NCI-H128 (cell line): ENCODE measurements around the gene MYO15A.
A peak's percentile ranks its signal among the peaks of the same experiment; 100 is the strongest.
"Not testable (repeated sequence)": the region's sequence is repeated elsewhere in the genome, so short reads cannot be mapped to it uniquely, and the experiment has no call there.

Experiments
- DNase-seq: peaks from one replicate; lab custom pipeline; 2025; ENCODE audit not compliant: unreplicated experiment; lab: John Stamatoyannopoulos, UW

Gene MYO15A

DNA sequence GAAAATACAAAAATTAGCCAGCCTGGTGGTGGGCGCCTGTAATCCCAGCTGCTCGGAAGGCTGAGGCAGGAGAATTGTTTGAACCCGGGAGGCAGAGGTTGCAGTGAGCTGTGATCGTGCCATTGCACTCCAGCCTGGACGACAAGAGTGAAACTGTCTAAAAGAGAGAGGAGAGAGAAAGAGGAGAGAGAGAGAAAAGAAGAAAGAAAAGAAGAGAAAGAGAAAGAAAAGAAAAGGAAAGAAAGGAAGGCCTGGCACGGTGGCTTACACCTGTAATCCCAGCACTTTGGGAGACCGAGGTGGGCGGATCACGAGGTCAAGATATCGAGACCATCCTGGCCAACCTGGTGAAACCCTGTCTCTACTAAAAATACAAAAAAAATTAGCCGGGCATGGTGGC is 108.3 kb downstream of the MYO15A start:
- not testable (repeated sequence) for DNase-seq

GRCh38 chr17:18217412-18218015 is 109.0 kb downstream of the MYO15A start:
- peak; percentile 7 for DNase-seq

GRCh38 chr17:18218756-18219415 is 110.3 kb downstream of the MYO15A start:
- no peak for DNase-seq

DNA sequence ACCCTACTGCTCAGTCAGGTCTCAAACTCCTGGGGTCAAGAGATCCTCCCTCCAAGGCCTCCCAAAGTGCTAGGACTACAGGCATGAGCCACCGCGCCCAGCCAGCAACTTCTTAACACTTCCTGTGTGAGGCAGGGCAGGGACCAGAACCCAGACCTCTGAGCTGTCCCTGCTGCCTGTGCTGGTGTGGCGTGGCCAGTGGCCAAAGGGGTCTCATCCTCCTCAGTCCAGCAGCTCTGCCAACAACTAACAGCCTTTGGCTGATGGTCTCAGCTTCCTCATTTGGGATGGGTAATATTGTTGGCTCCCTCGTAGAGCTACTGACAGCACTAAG is 115.5 kb downstream of the MYO15A start:
- no peak for DNase-seq

DNA sequence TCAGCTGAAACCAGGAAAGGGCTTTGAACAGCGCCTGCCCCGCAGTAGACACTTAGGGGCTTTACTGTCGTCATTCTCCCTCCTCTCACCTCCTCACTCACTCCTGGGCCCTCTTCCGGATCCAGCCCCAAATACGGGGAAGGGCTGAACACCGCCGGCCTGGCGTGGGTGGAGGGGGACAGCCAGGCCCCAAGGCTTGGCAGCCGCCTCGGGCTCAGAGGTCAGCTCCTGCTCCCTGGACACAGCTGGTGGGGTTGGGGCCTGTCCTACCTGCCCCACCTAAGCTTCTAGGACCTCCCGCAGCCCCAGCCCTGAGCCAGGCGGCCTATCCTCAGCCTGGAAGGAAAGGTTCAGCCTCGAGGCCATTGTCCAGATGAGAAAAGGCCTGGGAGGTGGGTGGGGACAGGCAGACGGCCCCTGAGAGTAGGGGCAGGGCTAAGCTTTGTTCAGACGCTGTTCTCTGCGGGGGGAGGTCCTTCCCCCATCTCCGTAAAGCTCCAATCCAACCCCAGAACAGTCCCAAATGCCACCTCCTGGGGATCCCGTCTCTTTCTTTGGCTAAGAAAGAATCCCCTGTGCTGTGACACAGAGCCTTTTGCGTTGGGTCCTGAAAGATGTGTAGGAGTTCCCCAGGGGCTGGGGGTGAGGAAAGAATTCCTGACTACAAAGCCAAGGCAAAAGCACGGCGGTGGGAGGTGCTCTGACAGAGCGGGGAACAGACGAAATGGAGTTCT is 116.0 kb downstream of the MYO15A start:
- no peak for DNase-seq

DNA sequence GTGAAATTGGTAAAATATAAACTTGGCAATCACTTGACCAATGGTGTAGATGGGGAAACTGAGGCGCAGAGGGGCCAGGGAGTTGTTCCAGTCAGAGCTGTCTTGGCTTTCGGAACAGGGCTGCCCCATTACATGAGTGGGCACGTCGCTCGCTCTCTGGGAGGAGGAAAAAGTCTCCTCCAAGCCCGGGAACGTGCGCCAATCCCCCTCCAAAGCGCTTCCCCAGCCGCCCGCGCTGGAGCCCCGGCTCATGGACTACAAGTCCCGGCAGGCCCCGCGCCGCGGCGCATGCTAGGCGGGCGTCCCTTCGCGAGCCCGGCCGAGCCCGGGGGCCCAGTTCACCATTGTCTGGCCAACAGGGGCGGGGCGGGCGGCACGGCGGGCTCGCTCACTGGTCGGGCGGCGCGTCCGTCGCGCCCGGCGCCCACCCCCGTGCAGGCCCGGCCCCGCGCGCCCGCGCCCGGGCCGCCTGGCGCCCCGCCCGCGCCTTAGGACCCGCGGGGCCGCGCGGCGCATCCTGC is 116.6 kb downstream of the MYO15A start, which contains the start of gene LLGL1:
LLGL1 (plus strand) TSS at position 515 of the 521 bp plus-strand sequence. CDS start 48 bp downstream, outside the sequence.
- DNase-seq, result peak; percentile 73

DNA sequence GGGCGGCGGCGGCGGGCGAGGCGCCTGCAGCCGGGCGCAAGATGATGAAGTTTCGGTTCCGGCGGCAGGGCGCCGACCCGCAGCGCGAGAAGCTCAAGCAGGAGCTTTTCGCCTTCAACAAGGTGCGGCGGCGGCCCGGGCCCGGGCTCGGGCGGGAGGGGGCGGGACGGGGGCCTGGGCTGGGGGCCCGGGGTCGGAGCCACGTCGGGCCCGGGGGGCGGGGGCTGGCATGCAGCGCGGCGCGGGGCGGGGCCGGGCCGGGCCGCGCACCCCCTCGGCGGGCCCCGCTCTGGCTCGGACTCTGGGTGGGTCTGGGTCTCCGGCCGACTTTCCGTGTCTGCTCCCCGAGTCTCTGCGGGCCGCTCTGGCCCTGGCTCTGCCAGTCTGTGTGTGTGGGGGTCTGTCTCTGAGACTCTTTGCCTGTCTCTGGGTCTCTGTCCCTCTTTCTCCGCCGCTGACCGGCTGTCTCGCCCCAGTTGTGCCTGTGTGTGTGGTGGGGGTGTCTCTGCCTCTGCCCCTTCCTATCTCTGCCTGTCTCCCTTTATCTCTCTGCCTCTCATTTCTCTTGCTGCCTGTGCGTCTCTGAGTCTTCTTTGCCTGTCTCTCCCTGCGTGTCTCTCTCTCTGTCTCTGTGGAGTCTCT is 117.2 kb downstream of the MYO15A start:
- DNase-seq, result no peak

DNA sequence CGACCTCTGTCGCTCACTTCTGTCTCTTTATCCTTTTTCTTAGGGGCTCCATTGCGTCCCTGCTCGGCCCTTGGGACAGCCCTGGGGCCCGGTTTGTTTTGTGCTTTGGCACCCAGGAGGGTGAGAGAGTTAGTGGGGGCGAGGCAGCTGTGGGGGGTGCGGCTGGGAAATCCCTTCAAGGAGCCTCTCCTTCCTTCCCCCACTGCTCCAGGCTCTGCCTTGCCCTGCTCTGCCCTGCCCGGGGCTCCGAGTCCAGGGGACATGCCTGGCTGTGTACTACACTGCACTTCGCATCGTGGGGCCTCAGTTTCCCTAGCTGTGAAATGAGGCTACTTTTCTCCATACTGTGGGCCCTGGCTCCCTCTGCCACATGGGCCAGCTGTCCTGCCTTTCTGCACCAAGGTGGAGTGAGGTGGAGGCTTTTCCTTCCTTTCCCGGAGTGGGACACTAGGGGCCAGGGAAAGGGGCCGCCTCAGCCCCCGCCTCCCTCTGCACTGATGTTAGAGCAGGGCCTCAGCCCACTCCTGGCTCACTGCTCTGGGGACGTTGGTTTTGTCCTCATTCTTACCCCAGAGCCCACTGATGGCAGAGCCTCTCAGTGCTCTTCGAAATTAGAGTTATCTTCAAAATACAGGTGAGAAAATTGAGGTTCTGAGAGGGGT is 117.9 kb downstream of the MYO15A start:
- DNase-seq, result no peak

GRCh38 chr17:18227635-18228034 is 119.1 kb downstream of the MYO15A start:
- DNase-seq, result no peak

GRCh38 chr17:18228176-18228682 is 119.7 kb downstream of the MYO15A start:
- no peak for DNase-seq

DNA sequence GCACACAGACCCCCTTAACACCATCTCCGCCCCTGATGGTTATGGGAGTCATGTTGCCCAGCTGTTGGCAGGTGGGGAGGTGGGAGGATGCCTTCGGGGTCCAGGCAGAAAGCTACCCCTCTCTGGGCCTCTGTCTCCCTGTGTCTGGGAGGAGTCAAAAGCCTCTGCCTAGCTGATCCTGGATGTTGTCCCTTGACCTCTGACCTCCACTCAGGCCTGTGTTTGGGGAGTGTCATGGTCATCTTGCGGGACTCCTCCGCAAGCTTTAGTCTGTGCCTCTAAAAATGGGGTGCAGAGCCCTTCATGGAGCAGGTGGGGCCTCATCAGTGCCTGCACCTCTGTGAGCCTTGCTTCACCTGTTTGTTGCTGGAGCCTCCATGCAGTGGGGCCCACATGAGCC is 120.7 kb downstream of the MYO15A start:
- no peak for DNase-seq
